GM11168 (cell line): ENCODE data around the gene ORMDL3.
"Not testable (repeated sequence)": the region's sequence is repeated elsewhere in the genome, so short reads cannot be mapped to it uniquely, and the experiment has no call there.

Experiments
- in situ Hi-C: fragments of 300-500 bp; cut with MboI; formaldehyde crosslinking; loops from one replicate; pipeline ENCODE4 v1.12.0; 2022; ENCODE audit warnings: low sequenced_read_pairs; ENCODE audit not compliant: unreplicated experiment

Gene ORMDL3

DNA sequence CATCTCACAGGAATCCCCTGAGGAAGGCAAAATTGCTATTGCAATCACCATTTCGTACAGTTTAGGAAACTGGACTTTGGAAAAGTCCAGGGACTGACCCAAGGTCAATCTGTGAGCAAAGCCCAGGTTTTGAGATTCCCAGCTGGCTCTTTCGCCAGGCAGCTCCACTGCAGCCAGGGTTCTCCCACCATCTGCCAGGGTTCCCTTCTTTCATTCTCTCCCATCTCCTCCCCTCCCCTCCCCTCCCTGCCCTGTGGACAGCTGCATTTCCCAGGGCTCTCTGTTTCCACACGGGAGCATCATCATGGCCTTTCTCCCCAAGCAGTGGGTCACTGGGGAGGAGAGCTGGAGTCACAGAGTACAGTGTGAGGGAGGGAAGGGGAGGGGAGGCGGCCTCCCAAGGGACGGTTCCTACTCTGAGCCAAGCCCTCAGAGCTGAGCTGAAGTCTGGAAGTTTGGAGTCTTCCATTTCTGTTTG, 23.5 kb upstream of the ORMDL3 start:
- in situ Hi-C loops = no loop called here

DNA sequence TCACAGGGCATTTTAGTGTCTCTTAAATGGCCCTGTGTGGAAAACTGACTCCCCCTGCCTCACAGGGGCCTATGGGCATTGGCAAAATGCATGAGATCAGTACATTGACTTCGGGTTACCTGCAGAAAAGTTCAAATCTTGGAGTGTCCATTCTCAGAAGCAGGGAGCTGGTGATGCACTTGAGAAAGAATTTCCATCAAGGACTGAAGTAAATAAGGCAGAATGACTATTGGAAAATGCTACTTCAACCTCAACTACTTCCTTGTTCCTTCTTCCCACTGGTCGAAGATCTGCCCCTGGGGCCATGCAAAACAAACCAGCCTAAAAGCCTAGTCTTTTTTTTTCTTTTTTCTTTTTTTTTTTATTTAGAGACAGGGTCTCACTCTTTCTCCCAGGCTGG, 21.6 kb upstream of the ORMDL3 start:
- in situ Hi-C loops = no loop called here

DNA sequence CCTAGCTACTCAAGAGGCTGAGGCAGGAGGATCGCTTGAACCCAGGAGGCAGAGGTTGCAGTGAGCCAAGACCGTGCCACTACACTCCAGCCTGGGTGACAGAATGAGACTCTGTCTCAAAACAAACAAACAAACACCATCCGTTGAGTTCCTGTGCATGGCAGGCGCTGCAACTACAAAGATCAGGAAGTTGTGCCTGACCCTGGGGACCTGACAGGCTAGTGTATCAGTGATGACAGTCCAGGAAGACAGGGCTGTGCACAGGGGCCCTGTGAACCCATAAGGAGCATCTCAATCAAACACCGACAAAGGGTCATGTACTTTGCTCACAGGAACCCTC, 21.1 kb upstream of the ORMDL3 start:
- in situ Hi-C loops = not testable (repeated sequence)

GRCh38 chr17:39946551-39947330, 19.3 kb upstream of the ORMDL3 start:
- in situ Hi-C loops = no loop called here

- in situ Hi-C loops = no loop called here
Observed at GRCh38 chr17:39944393-39944711, 17.0 kb upstream of the ORMDL3 start.

GRCh38 chr17:39943702-39944392, 16.4 kb upstream of the ORMDL3 start:
- in situ Hi-C loops = no loop called here

- in situ Hi-C loops = no loop called here
Observed at GRCh38 chr17:39939588-39940419, 12.4 kb upstream of the ORMDL3 start.

GRCh38 chr17:39939106-39939505, 11.7 kb upstream of the ORMDL3 start:
- in situ Hi-C loops = no loop called here

DNA sequence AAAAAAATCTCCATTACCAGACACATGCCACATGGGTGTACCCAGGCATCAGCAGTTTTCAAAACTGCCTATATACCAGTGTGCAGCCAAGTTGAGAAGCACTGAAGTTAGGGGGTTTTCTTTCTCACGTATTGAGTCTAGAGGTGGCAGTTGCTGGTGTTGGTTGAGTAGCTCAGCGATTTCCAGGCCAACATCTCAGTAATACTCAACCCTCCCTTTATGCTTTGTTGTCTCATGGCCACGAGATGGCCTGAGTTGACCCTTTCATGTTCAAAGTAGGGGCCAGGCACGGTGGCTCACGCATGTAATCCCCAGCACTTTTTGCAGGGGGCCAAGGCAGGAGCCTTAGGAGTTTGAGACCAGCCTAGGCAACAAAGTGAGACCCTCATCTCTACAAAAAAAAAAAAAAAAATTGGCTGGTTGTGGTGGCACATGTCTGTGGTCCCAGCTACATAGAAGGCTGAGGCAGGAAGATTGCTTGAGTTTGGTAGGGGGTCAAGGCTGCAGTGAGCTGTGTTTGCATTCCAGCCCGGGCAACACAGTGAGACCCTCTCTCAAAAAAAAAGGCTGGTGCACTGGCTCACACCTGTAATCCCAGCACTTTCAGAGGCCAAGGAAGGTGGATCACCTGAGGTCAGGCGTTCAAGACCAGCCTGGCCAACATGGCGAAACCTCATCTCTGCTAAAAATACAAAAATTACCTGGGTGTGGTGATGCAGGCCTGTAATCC, 10.9 kb upstream of the ORMDL3 start:
- in situ Hi-C loops = no loop called here

DNA sequence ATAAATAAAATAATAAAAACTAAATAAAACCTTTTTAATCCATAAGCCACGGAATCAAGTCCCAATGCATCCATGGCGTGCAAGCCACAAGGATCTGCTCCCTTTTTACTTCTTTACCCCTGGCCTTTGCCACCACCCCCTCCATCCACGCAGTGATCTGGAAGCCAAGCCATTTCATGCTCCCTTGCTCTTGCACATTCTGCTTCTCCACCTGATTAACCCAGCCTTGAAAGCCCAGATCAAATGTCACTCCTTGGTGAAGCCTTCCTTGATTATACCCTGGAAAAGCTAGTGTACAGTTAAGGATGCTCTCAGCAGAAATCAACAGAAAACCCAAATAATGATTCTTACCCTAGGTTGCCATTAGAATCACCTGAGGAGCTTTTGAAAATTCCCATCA, 10.0 kb upstream of the ORMDL3 start:
- in situ Hi-C loops = no loop called here

- in situ Hi-C loops = no loop called here
Observed at GRCh38 chr17:39935909-39936308, 8.5 kb upstream of the ORMDL3 start.

GRCh38 chr17:39934324-39934723, 6.9 kb upstream of the ORMDL3 start:
- in situ Hi-C loops = no loop called here

DNA sequence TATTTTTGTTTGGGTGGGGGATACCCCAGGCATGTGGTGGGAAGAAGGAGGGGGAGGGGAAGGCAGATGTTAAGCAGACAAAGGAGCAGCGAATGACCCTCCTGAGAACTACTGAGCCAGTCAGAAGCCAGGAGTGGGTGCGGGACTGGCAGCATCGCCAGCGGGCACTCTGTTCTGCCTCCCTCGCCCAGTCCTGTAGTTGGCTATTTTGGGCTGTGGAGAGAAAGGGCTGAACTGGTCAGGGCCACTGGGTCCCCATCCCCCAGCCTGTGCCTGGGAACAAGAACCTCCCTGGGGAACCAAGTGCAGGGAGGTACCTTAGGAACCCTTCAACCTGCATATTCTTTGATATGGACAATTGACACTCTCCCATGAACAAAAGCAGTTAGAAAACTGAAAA, 6.5 kb upstream of the ORMDL3 start:
- in situ Hi-C loops = no loop called here

DNA sequence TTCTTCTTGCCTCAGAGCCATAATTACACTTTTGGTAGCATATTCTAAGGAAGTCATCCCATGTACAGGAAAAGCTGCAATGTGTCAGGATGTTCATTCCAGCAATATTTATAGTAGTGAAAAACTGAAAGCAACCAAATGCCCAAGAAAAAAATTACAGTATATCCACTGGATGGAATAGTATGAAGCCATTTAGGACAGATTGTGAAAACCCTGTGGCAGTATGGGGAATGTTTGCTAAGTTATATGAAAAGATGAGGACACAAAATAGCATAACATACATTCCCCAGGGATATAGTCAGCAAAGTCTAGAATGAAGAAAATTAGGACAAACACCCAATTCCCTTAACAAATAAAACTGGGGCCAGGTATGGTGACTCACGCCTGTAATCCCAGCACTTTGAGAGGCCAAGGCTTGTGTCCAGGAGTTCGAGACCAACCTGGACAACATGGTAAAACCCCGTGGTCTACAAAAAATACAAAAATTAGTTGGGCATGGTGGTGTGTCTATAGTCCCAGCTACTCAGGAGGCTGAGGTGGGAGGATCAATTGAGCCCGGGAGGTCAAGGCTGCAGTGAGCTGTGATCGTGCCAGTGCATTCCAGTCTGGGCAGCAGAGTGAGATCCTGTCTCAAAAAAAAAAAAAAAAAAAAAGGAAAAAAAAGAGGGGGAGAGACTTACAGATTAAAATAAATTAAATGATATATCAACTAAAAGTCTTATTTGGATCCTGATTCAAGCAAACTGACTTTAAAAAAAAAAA, 2.4 kb upstream of the ORMDL3 start:
- in situ Hi-C loops = no loop called here

- in situ Hi-C loops = no loop called here
Observed at GRCh38 chr17:39928858-39929645, 1.7 kb upstream of the ORMDL3 start.

GRCh38 chr17:39927929-39928857, 792 bp upstream of the ORMDL3 start:
- in situ Hi-C loops = no loop called here

- in situ Hi-C loops = no loop called here
Observed at GRCh38 chr17:39926588-39927100, 757 bp downstream of the ORMDL3 start.

DNA sequence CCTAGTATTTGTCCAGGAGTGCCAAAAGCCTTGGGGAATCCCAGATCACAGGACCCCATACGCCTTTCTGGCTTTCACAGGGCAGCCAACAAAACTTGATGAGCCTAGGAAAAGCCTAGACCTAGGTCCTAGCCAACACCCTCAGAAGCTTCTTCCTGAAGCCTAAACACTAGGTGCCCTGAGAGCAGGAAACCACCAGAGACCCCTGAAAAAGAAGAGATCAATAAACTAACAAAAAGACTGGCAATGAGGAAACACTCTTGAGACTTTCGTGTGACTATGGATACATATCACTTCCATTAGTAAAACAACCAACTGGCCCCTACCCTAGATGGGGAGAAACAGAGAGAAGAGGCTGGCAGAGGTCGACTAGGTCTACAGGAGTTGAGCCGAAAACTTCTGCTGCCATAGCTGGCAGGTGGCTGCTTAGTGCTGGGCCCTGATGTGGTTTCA, 1.2 kb downstream of the ORMDL3 start:
- in situ Hi-C loops = no loop called here
